ENCODE data around the gene ZNF675. TPM values are rescaled to one million over a fixed set of nuclear protein-coding genes. Genes with fewer than 3 reads are reported as not detected.
"Not testable (repeated sequence)": the region's sequence is repeated elsewhere in the genome, so short reads cannot be mapped to it uniquely, and the experiment has no call there.

Gene ZNF675
- total RNA-seq, 4 donors from 2014 or later, result 19.8 to 28.9 (median 27.0) TPM

DNA sequence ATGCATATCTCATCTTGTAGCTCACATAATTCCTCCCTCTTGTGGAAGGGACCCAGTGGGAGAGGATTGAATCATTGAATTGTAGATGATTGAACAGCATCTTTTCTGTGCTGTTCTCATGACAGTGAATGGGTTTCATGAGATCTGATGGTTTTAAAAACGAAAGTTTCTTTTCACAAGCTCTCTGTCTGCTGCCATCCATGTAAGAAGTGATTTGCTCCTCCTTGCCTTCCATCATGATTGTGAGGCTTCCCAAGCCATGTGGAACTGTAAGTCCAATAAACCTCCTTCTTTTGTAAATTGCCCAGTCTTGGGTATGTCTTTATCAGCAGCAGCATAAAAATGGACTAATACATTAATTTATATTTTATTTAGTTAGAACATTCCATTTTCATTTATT, 19.6 kb upstream of the ZNF675 start:
- Histone ChIP-seq H3K27ac (no peak overlapping the region), H3K9me3 (no peaks in the 10 kb centered on the region), H3K27me3 (no peaks in the 10 kb centered on the region), H3K4me1 (no peaks in the 10 kb centered on the region), H3K36me3 (no peaks in the 10 kb centered on the region), H3K4me3 (no peak overlapping the region)
- 94% methylated on average over 1 of the region's 1 CpG for WGBS
- no peak for DNase-seq (ENCODE audit: low spot score in 2 of 2)
- TF ChIP-seq EP300 (IDR thresholded peaks at IDR 0.05), result no peak
- TF ChIP-seq POLR2AphosphoS5 (IDR thresholded peaks at IDR 0.05), result no peak
- TF ChIP-seq, protein P1, sequence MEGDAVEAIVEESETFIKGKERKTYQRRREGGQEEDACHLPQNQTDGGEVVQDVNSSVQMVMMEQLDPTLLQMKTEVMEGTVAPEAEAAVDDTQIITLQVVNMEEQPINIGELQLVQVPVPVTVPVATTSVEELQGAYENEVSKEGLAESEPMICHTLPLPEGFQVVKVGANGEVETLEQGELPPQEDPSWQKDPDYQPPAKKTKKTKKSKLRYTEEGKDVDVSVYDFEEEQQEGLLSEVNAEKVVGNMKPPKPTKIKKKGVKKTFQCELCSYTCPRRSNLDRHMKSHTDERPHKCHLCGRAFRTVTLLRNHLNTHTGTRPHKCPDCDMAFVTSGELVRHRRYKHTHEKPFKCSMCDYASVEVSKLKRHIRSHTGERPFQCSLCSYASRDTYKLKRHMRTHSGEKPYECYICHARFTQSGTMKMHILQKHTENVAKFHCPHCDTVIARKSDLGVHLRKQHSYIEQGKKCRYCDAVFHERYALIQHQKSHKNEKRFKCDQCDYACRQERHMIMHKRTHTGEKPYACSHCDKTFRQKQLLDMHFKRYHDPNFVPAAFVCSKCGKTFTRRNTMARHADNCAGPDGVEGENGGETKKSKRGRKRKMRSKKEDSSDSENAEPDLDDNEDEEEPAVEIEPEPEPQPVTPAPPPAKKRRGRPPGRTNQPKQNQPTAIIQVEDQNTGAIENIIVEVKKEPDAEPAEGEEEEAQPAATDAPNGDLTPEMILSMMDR (IDR thresholded peaks at IDR 0.05), result no peak
- no peak for TF ChIP-seq POLR2A (IDR thresholded peaks at IDR 0.05)

DNA sequence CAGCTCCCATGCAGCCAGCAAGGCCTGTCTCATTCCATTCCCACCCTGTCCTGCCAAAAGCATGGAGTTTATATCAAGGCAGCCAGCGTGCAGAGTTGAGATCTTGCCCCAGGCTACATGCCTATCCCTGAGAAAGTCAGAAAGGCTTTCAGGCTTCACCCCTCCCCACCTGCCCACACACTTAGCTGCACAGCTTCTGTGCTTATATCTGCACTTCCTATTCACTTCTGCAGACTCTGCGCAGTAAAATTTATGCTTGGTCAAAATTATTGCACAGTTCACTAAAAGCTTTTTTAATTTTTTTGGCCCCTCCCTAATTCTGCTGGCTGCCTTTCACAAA, 12.5 kb upstream of the ZNF675 start:
- 58% methylated on average over 2 of the region's 2 CpGs for WGBS
- peak overlapping the region; percentile 16 for H3K4me3 ChIP-seq
- no peak for DNase-seq (ENCODE audit: low spot score in 2 of 2)

DNA sequence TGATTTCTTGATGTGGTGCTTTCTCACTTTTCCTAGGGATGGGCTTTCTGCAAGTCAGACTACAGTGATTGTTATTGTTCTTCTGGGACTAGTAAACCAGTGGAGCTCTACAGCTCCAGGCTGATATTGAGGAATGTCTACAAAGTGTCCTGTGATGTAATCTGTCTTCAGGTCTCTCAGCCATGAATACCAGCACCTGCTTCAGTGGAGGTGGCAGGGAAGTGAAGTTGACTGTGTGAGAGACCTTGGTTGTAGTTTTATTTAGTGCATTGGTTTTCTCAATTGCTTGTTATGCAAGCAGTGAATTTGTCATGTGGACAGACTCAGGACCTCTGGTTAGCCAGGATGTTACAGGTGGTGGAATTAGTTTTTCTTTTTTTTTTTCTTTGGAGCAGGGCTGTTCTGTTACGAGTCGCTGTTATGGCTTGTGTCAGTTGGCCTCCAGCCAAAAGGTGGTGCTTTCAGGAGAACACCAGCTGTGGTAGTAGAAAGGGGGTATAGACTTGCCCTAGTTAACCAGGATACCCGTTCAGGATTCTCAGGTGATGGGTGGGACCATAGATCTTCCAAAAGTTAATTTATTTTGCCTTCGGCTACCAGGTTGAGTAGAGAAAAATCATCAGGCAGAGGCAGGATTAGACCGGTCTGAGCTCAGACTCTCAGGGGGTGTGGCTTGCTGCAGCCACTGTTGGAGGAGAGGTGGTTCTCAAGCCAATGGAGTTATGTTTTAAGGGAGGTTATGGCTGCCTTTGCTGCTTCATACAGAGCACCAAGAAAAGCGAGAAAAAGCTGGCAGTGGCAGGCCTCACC, 11.9 kb upstream of the ZNF675 start:
- Histone ChIP-seq H3K4me1 (peaks cover 13% of the 10 kb centered on the region), H3K36me3 (no peaks in the 10 kb centered on the region), H3K4me3 (peak overlapping the region; percentile 16), H3K27me3 (no peaks in the 10 kb centered on the region), H3K9me3 (no peaks in the 10 kb centered on the region), H3K27ac (peak overlapping the region; percentile 73)
- WGBS, result 44% methylated on average over 6 of the region's 6 CpGs
- TF ChIP-seq EP300 (IDR thresholded peaks at IDR 0.05) (no peak), POLR2A (IDR thresholded peaks at IDR 0.05) (no peak), POLR2AphosphoS5 (IDR thresholded peaks at IDR 0.05) (no peak)
- TF ChIP-seq, protein P1 (IDR thresholded peaks at IDR 0.05), result no peak
- DNase-seq (ENCODE audit: low spot score in 2 of 2), result no peak

More for the DNA sequence above, 12.5 kb upstream of the ZNF675 start:
- no peaks in the 10 kb centered on the region for H3K36me3 ChIP-seq
- TF ChIP-seq, protein P1 (IDR thresholded peaks at IDR 0.05), result no peak
- no peak for TF ChIP-seq POLR2A (IDR thresholded peaks at IDR 0.05)
- TF ChIP-seq EP300 (IDR thresholded peaks at IDR 0.05), result no peak
- no peak for TF ChIP-seq POLR2AphosphoS5 (IDR thresholded peaks at IDR 0.05)
- no peaks in the 10 kb centered on the region for H3K9me3 ChIP-seq
- peak overlapping the region; percentile 73 for H3K27ac ChIP-seq
- H3K4me1 ChIP-seq, result peaks cover 13% of the 10 kb centered on the region
- H3K27me3 ChIP-seq, result no peaks in the 10 kb centered on the region

DNA sequence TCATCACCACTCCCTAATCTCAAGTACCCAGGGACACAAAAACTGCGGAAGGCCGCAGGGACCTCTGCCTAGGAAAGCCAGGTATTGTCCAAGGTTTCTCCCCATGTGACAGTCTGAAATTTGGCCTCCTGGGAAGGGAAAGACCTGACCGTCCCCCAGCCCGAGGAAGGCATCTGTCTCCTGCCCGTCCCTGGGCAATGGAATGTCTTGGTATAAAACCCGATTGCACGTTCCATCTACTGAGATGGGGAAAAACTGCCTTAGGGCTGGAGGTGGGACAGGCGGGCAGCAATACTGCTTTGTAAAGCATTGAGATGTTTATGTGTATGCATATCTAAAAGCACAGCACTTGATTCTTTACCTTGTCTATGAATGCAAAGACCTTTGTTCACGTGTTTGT, 5.9 kb upstream of the ZNF675 start:
- not testable (repeated sequence) for H3K9me3 ChIP-seq; DNase-seq (ENCODE audit: low spot score in 2 of 2); H3K27me3 ChIP-seq; H3K4me3 ChIP-seq; H3K4me1 ChIP-seq; H3K27ac ChIP-seq; H3K36me3 ChIP-seq
- WGBS, result 76% methylated on average over 6 of the region's 9 CpGs

DNA sequence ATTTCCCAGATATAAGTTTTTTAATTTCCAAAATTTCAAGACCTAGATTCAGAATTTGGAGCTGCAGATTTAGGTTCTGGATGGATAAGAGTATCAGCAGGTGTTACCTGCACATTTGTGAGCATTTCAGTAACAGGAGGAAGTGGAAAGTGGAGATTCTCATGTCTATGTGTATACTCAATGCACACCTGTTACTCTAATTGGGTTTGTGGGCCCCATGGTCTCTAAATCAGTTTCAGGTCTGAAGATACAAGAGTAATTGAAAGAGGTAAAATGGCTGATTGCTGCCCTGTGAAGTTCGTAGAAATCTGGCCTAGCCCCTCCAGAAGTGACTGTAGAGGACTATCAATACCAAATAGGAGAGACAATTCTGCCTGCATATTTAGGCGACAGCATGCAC, 13.9 kb downstream of the ZNF675 start:
- Histone ChIP-seq H3K9me3 (peaks cover 7% of the 10 kb centered on the region), H3K4me1 (no peaks in the 10 kb centered on the region), H3K27me3 (no peaks in the 10 kb centered on the region), H3K4me3 (no peak overlapping the region), H3K36me3 (peaks cover 11% of the 10 kb centered on the region), H3K27ac (no peak overlapping the region)
- TF ChIP-seq POLR2A (IDR thresholded peaks at IDR 0.05) (no peak), POLR2AphosphoS5 (IDR thresholded peaks at IDR 0.05) (no peak), EP300 (IDR thresholded peaks at IDR 0.05) (no peak)
- TF ChIP-seq, protein P1 (IDR thresholded peaks at IDR 0.05), result no peak
- WGBS, result 100% methylated on average over 2 of the region's 2 CpGs
- DNase-seq (ENCODE audit: low spot score in 2 of 2), result no peak

DNA sequence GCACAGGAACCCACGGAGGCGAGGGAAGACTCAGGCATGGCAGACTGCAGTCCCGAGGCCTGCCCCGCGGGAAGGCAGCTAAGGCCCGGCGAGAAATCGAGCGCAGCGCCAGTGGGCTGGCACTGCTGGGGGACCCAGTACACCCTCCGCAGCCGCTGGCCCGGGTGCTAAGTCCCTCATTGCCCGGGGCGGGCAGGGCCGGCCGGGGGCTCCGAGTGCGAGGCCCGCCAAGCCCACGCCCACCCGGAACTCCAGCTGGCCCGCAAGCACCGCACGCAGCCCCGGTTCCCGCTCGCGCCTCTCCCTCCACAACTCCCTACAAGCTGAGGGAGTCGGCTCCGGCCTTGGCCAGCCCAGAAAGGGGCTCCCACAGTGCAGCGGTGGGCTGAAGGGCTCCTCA, 18.4 kb downstream of the ZNF675 start:
- 89% methylated on average over 22 of the region's 32 CpGs for WGBS
- not testable (repeated sequence) for H3K9me3 ChIP-seq; H3K4me3 ChIP-seq; H3K4me1 ChIP-seq; H3K27ac ChIP-seq; H3K27me3 ChIP-seq; DNase-seq (ENCODE audit: low spot score in 2 of 2)
- H3K36me3 ChIP-seq, result peaks cover 20% of the 10 kb centered on the region
